SJSA1 (cell line): ENCODE results near the gene WIF1. TPM values are rescaled to one million over a fixed set of nuclear protein-coding genes. Genes with fewer than 3 reads are reported as not detected.
A peak's percentile ranks its signal among the peaks of the same experiment; 100 is the strongest.

Experiments used
- DNase-seq, 2 experiments: peaks; one replicate each; pipeline ENCODE4 v3.0.0-alpha.2; 2015 to 2020; ENCODE audit warnings: low spot score in 2 of 2, low read depth in 1 of 2
- H3K27ac ChIP-seq: fragments of 250-450 bp; sonication (Bioruptor Pico); 2 replicates; pipeline ENCODE4 v1.5.1; 2020; ENCODE audit warnings: mild to moderate bottlenecking, moderate library complexity
- H3K27me3 ChIP-seq: fragments of 250-450 bp; sonication (Bioruptor Pico); replicated peaks from 2 replicates; pipeline ENCODE4 v1.5.1; 2020; ENCODE audit warnings: mild to moderate bottlenecking, moderate library complexity
- H3K36me3 ChIP-seq: fragments of 250-450 bp; sonication (Bioruptor Pico); 2 replicates; pipeline ENCODE4 v1.5.1; 2020; ENCODE audit warnings: mild to moderate bottlenecking
- H3K4me1 ChIP-seq: fragments of 250-450 bp; sonication (Bioruptor Pico); replicated peaks from 2 replicates; pipeline ENCODE4 v1.6.1; 2021; ENCODE audit warnings: mild to moderate bottlenecking
- H3K4me3 ChIP-seq: fragments of 250-450 bp; sonication (Bioruptor Pico); 2 replicates; pipeline ENCODE4 v1.5.1; 2020; ENCODE audit warnings: mild to moderate bottlenecking
- H3K9me3 ChIP-seq: fragments of 250-450 bp; sonication (Bioruptor Pico); replicated peaks from 2 replicates; pipeline ENCODE4 v1.5.1; 2020; ENCODE audit warnings: mild to moderate bottlenecking
- total RNA-seq: library from RNA; depleted of rRNA; stranded (reverse); fragments of >200 nt; shearing (Covaris generic); gene quantifications from 2 replicates; pipeline ENCODE4 v1.2.3, GENCODE V29; 2014

WIF1 gene
- total RNA-seq, 1 experiment from 2014 or later: not detected

GRCh38 chr12:65147312-65147905, 26.3 kb upstream of the WIF1 start:
- no peak overlapping the region for H3K27ac ChIP-seq
- H3K27me3 ChIP-seq: peaks cover 23% of the 10 kb centered on the region
- H3K4me1 ChIP-seq: no peaks in the 10 kb centered on the region
- H3K9me3 ChIP-seq: no peaks in the 10 kb centered on the region
- H3K36me3 ChIP-seq: no peaks in the 10 kb centered on the region
- H3K4me3 ChIP-seq: no peak overlapping the region
- DNase-seq: no peak

GRCh38 chr12:65140738-65141137, 19.6 kb upstream of the WIF1 start:
- no peaks in the 10 kb centered on the region for H3K9me3 ChIP-seq
- no peak overlapping the region for H3K4me3 ChIP-seq
- no peak overlapping the region for H3K27ac ChIP-seq
- no peaks in the 10 kb centered on the region for H3K36me3 ChIP-seq
- H3K4me1 ChIP-seq: no peaks in the 10 kb centered on the region
- peaks cover 27% of the 10 kb centered on the region for H3K27me3 ChIP-seq
- DNase-seq: no peak

GRCh38 chr12:65139389-65139788, 18.3 kb upstream of the WIF1 start:
- H3K27ac ChIP-seq: no peak overlapping the region
- DNase-seq: no peak
- H3K36me3 ChIP-seq: no peaks in the 10 kb centered on the region
- no peak overlapping the region for H3K4me3 ChIP-seq
- no peaks in the 10 kb centered on the region for H3K4me1 ChIP-seq
- H3K27me3 ChIP-seq: peaks cover 27% of the 10 kb centered on the region
- H3K9me3 ChIP-seq: no peaks in the 10 kb centered on the region

GRCh38 chr12:65133879-65134278, 12.8 kb upstream of the WIF1 start:
- H3K9me3 ChIP-seq: no peaks in the 10 kb centered on the region
- no peak for DNase-seq
- peaks cover 34% of the 10 kb centered on the region for H3K27me3 ChIP-seq
- H3K27ac ChIP-seq: no peak overlapping the region
- H3K36me3 ChIP-seq: no peaks in the 10 kb centered on the region
- H3K4me1 ChIP-seq: no peaks in the 10 kb centered on the region
- no peak overlapping the region for H3K4me3 ChIP-seq

- peaks cover 29% of the 10 kb centered on the region for H3K27me3 ChIP-seq
Observed at GRCh38 chr12:65126482-65126881, 5.4 kb upstream of the WIF1 start.

GRCh38 chr12:65125975-65126374, 4.9 kb upstream of the WIF1 start:
- H3K4me1 ChIP-seq: no peaks in the 10 kb centered on the region
- H3K4me3 ChIP-seq: no peak overlapping the region
- H3K36me3 ChIP-seq: no peaks in the 10 kb centered on the region
- DNase-seq: no peak
- no peak overlapping the region for H3K27ac ChIP-seq
- H3K27me3 ChIP-seq: peaks cover 34% of the 10 kb centered on the region
- no peaks in the 10 kb centered on the region for H3K9me3 ChIP-seq

More at GRCh38 chr12:65126482-65126881, 5.4 kb upstream of the WIF1 start:
- Histone ChIP-seq H3K4me1 (no peaks in the 10 kb centered on the region), H3K27ac (no peak overlapping the region), H3K4me3 (no peak overlapping the region), H3K9me3 (no peaks in the 10 kb centered on the region), H3K36me3 (no peaks in the 10 kb centered on the region)
- DNase-seq: no peak

GRCh38 chr12:65125247-65125646, 4.1 kb upstream of the WIF1 start:
- Histone ChIP-seq H3K27ac (no peak overlapping the region), H3K4me1 (no peaks in the 10 kb centered on the region), H3K9me3 (no peaks in the 10 kb centered on the region), H3K4me3 (no peak overlapping the region), H3K36me3 (no peaks in the 10 kb centered on the region), H3K27me3 (peaks cover 41% of the 10 kb centered on the region)
- no peak for DNase-seq

GRCh38 chr12:65123435-65124063, 2.4 kb upstream of the WIF1 start:
- H3K27me3 ChIP-seq: peaks cover 44% of the 10 kb centered on the region
- H3K4me3 ChIP-seq: no peak overlapping the region
- H3K4me1 ChIP-seq: no peaks in the 10 kb centered on the region
- DNase-seq: peak in 1 of 2 experiments; percentile 14
- H3K36me3 ChIP-seq: no peaks in the 10 kb centered on the region
- H3K9me3 ChIP-seq: no peaks in the 10 kb centered on the region
- H3K27ac ChIP-seq: no peak overlapping the region

- no peaks in the 10 kb centered on the region for H3K4me1 ChIP-seq
- DNase-seq: no peak
- H3K4me3 ChIP-seq: no peak overlapping the region
- H3K36me3 ChIP-seq: no peaks in the 10 kb centered on the region
- no peak overlapping the region for H3K27ac ChIP-seq
- peaks cover 44% of the 10 kb centered on the region for H3K27me3 ChIP-seq
- H3K9me3 ChIP-seq: no peaks in the 10 kb centered on the region
Observed at GRCh38 chr12:65122703-65123102, 1.6 kb upstream of the WIF1 start.

- DNase-seq: no peak
- H3K36me3 ChIP-seq: no peaks in the 10 kb centered on the region
- peaks cover 41% of the 10 kb centered on the region for H3K27me3 ChIP-seq
- H3K4me1 ChIP-seq: no peaks in the 10 kb centered on the region
- H3K4me3 ChIP-seq: no peak overlapping the region
- H3K9me3 ChIP-seq: no peaks in the 10 kb centered on the region
- H3K27ac ChIP-seq: no peak overlapping the region
Observed at GRCh38 chr12:65121956-65122469, 908 bp upstream of the WIF1 start.

- no peak overlapping the region for H3K27ac ChIP-seq
- no peaks in the 10 kb centered on the region for H3K4me1 ChIP-seq
- no peaks in the 10 kb centered on the region for H3K36me3 ChIP-seq
- no peaks in the 10 kb centered on the region for H3K9me3 ChIP-seq
- DNase-seq: no peak
- peaks cover 29% of the 10 kb centered on the region for H3K27me3 ChIP-seq
- H3K4me3 ChIP-seq: no peak overlapping the region
Observed at GRCh38 chr12:65119063-65119462, 2.0 kb downstream of the WIF1 start.

- no peak overlapping the region for H3K4me3 ChIP-seq
- H3K36me3 ChIP-seq: no peaks in the 10 kb centered on the region
- H3K27me3 ChIP-seq: peaks cover 13% of the 10 kb centered on the region
- H3K4me1 ChIP-seq: no peaks in the 10 kb centered on the region; the same call in 1 of the 2 replicates
- H3K9me3 ChIP-seq: no peaks in the 10 kb centered on the region
- DNase-seq: peak in 1 of 2 experiments; percentile 3
- H3K27ac ChIP-seq: no peak overlapping the region
Observed at GRCh38 chr12:65113621-65114035, 7.5 kb downstream of the WIF1 start.

GRCh38 chr12:65106948-65107347, 14.2 kb downstream of the WIF1 start:
- H3K36me3 ChIP-seq: no peaks in the 10 kb centered on the region
- peaks cover 3% of the 10 kb centered on the region; the same call in 1 of the 2 replicates for H3K27me3 ChIP-seq
- no peak overlapping the region for H3K27ac ChIP-seq
- H3K4me1 ChIP-seq: no peaks in the 10 kb centered on the region
- no peak for DNase-seq
- H3K4me3 ChIP-seq: no peak overlapping the region
- no peaks in the 10 kb centered on the region for H3K9me3 ChIP-seq

GRCh38 chr12:65100140-65100539, 21.0 kb downstream of the WIF1 start:
- H3K27ac ChIP-seq: no peak overlapping the region
- H3K4me1 ChIP-seq: no peaks in the 10 kb centered on the region
- DNase-seq: peak in 1 of 2 experiments; percentile 6
- H3K9me3 ChIP-seq: no peaks in the 10 kb centered on the region
- peaks cover 15% of the 10 kb centered on the region for H3K27me3 ChIP-seq
- H3K36me3 ChIP-seq: no peaks in the 10 kb centered on the region
- no peak overlapping the region for H3K4me3 ChIP-seq
